NK-92 treated with Interleukin-12 subunit alpha and Interleukin-12 subunit beta, amount 100 ng/mL, for 24 hours (cell line): ENCODE data around the gene CFAP45.
A peak's percentile ranks its signal among the peaks of the same experiment; 100 is the strongest.

ENCODE experiments used
- DNase-seq: peaks from one replicate; lab custom pipeline; 2025; lab: John Stamatoyannopoulos, UW

The CFAP45 gene

DNA sequence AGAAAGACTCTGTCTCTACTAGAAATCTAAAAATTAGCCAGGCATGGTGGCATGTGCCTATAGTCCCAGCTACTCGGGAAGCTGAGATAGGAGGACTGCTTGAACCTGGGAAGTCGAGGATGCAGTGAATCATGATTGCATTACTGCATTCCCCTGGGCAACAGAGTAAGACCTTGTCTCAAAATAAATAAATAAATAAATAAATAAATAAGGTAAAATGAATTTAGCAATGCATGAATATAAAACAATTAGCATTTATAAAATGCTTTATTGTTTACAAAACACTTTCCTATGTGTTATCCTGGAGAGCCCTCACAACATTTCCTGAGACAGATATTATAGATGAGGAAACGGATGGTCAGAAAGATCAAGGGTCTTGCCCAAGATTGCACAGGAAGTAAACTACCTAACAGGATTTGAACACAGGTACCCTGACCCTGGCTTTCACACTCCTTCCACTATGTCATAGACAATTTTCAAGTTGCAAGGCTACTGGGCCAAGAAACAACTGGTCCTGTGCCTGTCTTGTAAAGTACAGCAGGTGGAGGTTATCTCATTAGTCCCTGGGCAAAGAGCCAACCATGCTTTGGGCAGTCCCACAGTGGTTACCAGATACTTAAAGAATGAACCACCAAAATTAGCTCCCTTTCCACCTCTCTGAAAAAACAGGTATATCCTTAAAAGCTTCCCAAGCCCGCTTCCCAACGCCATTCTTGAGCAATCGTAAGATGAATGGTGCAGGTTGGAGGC is 22.1 kb downstream of the CFAP45 start:
- DNase-seq: no peak

DNA sequence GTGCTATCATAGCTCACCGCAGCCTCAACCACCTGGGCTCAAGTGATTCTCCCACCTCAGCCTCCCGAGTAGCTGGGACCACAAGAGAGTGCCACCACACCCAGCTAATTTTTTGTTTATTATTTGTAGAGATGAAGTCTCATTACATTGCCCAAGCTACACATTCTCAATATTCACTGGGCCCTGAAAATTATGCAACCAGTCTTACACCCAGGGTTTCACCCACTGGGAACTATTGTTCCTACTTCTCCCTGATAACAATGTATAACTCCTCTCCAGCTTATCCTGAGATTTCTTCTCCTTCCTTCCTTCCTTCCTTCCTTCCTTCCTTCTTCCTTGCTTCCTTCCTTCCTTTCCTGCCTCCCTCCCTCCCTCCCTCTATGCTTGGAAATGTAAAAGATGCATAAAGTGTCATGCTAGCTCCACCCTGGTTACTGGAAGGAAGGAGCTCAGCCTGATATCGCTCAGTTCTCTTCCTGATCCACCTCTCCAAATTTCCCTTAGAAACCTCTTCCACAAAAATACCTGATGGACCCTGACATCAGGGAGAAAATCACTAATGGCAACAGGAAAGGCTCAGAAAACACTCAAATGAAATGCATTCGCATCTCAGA is 26.3 kb downstream of the CFAP45 start:
- DNase-seq: no peak

DNA sequence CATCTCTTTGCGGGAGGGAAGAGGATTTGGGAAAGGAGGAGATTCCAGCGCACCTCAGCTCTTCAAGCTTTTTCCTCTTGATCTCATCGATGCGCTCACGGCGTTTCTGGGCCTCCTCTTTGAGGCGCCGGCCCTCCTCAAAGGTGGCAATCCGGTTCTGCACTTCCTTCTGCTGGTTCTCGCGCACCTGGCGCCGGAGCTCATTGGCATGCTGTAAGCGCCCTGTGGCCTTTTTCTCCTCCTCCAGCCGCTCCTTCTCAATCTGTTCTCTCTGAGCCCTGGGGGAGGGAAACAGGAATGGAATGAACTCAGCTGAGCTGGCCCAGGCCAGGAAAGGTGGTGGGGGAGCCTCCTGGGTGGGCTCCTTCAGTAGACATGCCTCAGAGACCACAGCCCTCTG is 27.1 kb downstream of the CFAP45 start:
- no peak for DNase-seq

DNA sequence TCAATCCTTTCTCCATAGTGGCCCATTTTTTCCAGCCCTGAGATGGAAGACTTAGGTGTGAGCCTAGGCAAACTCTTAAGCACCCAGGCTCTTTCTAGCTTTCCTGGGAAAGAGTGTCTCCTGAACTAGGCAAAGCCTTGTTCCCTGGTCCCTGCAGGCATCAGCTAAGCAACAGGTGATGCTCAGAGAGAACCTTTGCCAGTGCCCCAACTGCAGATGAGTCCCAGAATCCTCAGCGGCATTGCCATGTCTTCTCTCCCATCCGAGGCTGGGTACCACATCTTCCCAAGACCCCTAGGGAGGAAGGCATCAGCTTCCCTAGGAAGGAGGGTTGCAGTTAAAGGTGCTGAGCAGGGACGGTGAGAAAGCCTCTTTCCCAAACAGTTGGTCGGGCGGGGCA is 29.3 kb downstream of the CFAP45 start:
- no peak for DNase-seq

DNA sequence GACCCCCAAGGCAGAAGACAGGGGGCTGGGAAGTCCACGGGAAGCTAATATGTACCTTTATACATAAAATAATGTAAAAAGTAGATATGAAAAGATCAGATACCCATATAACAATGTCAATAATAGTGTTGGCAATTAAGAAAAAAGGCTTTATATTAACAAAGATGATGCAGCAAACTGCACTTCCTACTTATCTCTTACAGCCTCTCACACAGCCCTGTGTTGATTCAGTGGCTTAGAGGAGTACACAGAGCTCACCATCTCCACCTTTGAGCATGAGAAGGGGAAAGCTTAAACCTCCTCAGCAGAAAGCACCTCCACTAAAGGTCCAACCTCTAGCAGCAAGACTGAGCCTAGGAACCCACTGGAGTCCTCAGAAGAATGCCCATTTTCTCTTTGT is 30.4 kb downstream of the CFAP45 start:
- DNase-seq: no peak

DNA sequence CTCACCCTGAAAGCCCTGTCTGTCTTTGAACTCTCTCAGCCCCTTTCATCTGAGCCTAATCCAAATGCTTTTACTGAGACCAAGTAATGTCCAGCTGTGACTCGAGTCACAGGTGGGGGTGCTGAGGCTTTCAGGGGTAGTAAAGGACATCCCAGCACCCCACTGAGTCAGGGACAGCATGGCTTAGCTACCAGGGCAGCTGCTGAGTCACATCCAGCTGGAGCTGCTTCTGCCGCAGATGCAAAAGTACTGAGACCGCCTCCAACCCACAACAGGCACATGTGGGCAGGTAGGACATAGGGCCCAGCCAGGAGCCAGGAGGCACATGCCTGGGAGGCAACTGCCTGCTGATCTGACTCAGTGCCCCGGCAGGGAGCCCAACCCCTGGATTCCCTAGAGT is 30.8 kb downstream of the CFAP45 start:
- no peak for DNase-seq

DNA sequence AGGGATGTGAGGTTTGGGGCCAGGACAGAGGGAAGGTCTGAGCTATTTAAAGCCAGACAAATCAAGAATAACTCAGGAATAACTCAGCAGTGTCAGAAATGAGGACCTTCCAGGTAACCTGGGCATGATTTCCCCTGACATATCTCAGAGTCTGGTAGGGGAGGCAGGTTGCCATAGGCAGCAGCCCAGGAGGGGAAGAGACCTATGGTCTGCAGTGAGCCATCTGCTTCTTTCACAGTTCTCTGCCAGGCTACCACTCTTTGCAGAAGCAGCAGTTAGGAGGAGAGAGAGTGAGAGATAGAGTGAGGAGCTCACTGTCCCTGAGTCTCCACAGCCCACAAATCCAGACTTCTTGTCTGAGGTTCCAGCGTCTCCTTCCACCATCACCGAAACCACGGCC is 31.2 kb downstream of the CFAP45 start:
- DNase-seq: no peak

DNA sequence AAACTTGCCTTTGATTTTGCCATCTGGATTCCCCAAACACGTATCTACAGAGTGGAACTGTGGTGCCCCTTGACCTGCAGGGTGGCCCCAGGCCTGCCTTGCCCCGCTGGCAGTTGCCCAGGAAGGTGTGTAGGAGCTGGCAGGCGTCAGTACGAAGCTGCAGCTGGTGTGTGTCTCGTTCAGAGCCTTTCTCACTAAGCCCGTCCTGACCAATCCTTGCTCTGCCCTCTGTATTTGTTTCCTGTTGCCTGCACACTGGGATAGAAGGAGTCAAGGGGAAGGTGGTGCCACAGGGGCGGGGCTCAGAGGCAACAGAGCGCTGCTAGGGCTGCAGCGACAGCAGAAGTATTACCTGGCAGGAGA is 32.3 kb downstream of the CFAP45 start:
- no peak for DNase-seq

DNA sequence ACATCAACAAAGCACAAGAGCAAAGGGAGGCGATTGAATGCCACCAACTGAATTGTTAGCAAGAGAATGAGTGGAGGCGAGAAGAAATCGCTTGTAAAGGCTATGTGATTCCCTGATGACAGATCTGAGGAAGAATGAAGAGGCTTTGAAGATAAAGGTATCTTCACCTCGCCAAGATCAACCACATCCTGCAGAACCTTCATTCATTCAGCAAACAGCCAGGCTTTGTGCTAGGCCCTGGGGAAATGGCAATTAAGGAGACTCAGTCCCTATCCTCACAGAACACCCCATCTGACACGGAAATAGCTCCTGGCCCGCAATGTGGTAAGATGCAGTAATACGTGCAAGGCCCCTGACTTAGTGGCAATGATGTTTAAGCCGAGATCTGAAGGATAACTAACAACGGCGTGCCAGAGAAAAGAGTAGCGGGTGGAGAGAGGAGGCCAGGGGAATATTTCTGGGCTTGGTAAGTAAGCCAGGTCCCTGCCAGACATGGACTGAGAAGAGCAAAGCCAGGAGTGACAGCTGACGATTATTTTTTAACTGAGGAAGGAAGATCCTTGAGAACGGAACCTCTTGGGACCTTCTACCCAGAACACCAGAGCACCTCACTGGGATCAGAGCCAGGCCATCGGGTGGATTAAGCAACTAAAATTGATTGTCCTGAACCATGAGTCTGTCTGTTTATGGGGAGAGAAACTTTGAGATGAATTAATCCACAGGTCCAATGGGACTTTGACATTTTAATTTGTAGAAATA is 32.9 kb downstream of the CFAP45 start:
- no peak for DNase-seq

DNA sequence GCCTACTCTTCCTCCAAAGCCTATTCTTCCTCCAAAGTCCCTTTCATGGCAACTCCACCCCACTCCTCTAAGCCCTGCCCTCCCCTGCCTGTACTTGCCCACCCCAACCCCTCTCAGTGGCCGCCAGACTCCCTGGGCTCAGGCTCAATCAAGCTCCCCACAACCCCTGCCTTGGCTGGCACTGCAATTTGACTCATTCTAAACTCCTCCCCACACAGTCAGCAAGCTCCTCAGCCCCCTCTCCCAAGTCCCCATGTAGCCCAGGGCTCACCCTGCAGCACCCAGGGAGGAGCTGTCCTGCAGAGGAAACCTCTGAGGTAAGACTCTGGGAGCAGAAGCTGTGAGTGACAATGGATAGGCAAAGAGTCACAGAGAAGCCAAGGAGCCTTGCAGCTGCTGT is 33.9 kb downstream of the CFAP45 start:
- DNase-seq: no peak

DNA sequence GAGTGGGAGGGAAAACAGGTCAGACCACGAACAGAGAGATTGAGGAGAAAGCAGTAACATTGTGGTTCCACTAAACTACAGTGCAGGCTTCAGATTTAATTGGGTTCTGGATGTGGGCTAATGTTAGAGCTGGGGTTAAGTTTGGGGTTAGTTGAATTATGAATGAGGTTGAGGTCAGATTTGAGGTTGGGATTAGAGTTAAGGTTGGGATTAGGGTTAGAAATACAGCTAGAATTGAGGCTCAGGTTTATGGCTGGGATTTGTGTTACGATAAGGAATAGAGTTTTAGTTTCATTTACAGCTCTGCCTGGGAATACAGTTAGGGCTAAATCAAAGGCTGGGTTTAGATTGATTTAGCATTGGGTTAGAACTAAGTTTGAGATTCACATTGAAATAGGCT is 35.7 kb downstream of the CFAP45 start:
- no peak for DNase-seq

DNA sequence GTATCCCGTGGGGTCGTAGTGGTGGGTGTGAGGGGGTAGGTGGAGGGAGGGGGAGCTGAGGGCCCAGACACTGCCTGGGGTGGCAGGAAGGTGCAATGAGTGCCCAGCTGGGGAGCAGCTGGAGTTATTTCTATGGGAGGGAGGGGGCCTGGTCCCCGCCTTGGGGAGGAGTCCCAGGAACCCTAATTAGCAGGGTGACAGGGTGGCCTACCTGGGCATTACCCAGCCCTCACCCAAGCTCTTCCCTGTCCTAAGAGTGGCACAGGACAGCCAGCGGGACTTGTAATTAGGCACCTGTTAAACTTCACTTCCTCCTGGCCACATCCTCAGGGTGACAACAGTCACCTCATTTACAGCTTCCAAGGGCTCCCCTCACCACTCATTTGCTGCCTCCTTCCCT is 37.4 kb downstream of the CFAP45 start, which contains the start of gene VSIG8:
Gene VSIG8, minus strand, starts transcription at position 101 of the 400 bp plus-strand sequence. CDS start 136 bp downstream, outside the sequence.
- DNase-seq: no peak

DNA sequence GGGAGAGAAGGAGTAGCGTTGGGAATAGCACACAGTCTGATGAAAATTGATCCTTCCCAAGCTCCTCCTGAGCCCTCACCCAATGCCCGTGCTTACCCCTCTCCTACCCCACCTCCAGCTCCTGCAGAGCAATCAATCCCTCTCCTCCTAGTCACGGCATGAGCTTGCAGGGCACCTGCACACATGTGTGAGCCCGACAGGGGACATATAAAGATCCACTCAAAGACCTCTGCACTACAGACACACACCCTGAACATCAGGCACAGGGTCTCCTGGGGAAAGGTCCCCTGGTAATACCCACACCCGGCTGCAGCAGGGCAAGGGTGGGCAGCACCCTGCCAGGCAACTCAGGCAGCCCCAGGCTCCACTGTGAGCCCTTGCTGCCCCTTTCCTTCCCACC is 37.9 kb downstream of the CFAP45 start:
- DNase-seq: no peak

DNA sequence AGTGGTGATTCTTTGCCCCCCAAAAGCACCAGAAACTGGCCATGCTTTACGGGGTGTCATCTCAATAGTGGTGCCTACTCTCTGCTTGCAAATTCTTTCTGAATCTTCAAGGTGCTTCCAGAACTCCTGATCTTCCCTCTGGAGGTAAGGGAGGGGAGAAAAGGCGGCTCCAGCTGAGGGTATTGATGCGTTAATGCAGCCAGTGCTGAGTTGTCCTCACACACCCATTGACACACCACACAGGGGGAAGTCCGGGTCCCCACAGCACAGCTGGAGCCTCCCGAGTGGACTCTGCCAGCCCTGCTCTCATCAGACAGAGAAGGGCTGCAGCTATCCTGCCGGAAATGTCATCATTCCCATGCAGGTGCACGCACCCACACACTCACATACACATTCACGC is 38.7 kb downstream of the CFAP45 start:
- DNase-seq: no peak

DNA sequence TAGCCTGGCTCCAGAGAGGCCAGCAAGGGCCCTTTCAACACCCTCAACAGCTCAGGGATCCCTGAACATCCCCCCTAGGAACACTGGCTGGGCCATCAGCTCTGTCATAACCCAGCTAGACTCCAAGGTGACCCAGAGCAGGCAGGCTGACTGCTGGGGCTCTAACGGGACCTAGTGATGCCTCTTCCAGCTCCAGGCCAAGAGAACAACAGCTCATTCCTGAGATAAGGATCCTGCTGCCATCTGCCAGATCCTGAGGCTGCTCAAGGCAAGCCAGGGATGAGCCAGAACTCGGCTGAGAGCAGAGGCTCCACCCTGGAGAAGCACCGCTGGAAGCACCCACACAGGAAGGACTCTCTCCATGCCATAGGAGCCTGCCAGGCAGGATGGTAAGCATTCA is 39.5 kb downstream of the CFAP45 start:
- DNase-seq: no peak

DNA sequence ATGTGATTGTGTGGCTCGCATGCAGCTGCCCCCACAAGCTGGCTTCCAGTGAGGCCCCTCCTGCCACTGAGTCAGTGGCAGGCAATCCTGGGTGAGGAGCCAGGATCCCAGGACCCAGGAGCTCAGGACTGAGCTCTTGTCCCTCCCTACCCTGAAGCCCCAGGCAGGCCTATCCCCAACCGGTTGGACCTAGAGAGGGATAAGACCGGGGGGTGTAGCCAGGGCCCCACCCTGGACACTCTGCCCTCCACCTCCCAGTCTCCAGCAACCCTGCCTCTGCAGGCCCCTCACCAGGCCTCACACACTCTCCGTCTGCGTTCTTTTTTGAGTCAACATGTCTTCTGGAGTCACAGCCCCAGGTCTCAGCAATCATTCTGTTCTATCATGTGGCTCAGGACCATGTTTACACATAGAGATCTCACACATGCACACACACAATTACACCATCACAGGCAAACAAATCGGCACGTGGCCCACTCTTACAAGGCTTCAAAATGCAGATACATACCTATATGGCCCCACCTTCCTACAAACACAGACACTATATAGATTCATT is 40.1 kb downstream of the CFAP45 start:
- no peak for DNase-seq

DNA sequence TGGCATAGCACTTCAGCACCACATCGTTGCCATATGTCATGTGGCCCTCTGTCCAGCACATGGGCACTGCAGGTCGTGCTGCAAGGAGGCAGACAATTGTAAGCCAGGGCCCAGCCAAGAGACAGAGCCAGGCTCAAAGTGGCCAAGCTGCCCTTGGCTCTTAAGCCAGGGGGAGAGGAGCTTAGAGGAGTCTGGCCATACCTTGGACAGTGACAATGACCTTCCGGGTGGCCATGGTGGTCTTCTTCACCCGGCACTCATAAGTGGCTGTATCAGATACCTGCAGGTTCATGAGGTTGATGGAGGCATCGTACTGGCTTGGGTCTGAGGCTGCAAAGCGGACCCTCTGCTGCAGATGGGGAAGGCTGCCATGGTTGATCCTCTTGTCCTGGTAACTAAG is 42.1 kb downstream of the CFAP45 start:
- no peak for DNase-seq

DNA sequence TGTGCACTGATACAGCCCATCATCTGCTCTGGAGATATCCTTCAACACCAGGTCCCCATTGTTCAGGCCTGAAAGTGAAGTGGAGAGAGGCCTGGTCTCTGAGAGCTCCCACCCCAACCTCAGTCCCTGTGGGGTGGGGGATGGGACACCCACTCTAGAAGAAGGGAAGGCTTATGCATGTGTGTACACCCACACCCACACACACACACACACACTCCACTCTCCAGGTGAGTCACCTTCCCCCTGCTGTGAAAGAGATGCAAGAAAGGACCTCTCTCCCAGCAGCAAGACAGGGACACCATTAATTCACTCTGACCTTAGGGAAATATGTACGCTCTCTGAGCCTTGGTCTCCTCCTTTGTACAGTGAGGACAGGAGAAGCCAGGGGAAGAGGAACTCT is 43.4 kb downstream of the CFAP45 start:
- no peak for DNase-seq

DNA sequence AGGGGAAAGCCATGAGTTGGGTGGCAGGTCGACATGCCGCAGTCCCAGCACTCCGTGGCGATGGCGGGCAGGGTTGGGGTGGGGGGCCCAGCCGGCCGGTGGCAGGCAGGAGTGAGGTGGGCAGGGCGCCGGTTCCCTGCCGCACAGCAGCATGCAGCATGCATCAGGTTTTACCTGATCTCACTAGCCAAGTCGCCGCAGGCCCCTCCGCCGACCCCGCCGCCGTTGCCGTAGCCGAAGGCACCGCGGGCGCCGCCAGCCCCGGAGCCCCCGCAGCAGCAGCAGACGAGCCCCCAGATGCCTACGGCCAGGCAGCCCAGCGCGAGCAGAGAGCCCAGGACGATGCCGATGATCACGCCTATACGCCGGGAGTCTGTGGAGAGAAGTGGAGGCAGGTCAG is 44.3 kb downstream of the CFAP45 start:
- no peak for DNase-seq

DNA sequence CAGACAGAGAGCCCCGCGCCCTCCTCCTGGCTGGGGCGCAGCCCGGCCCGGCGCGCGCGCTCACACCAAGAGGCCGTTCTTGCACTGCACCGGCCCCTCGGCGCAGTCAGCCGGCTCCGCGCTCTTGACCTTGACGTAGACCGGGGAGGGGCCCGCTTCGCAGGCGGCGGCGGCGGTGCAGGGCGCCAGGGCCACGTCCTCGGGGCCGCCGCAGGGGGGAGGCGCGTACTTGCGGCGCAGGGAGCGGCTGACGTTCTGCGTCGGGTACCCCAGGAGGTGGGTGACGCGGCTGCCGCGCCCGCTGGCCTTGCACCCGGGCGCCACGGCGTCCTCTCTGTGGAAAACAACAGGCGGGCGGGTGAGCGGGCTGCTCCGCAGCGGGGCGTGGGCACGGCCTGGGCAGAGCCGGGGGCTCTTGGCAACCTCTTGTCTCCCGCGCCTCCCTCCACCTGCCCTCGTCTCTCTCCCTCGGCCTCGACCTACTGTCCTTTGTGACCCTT is 45.2 kb downstream of the CFAP45 start:
- peak; percentile 62 for DNase-seq

DNA sequence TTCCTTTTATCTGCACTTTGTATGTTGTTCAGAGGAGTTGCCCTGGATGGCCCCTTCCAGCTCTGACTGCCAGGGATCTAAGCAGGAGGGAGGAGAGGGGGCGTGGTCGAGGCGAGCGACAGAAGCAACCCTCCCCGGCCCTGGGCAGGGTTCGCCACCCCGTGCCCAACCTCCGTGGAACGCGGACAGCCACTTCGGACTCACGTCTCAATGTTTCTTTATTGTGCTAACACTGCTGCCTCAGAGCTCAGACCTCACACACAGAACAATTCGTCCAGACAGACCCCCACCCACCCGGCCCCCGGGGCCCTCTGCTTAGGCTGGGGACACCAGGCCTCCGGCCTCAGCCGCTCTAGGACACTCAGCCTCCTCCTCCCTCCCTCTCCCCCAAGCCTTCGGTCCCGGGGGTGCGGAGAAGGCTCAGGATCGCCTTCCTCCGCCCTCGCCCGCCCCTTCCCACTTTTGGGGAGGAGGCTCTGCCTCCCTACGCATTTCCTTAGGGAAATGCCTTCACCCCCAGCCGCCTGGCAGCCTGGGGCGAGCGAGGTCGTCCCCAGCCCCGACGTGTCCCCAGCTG is 45.8 kb downstream of the CFAP45 start:
- no peak for DNase-seq

DNA sequence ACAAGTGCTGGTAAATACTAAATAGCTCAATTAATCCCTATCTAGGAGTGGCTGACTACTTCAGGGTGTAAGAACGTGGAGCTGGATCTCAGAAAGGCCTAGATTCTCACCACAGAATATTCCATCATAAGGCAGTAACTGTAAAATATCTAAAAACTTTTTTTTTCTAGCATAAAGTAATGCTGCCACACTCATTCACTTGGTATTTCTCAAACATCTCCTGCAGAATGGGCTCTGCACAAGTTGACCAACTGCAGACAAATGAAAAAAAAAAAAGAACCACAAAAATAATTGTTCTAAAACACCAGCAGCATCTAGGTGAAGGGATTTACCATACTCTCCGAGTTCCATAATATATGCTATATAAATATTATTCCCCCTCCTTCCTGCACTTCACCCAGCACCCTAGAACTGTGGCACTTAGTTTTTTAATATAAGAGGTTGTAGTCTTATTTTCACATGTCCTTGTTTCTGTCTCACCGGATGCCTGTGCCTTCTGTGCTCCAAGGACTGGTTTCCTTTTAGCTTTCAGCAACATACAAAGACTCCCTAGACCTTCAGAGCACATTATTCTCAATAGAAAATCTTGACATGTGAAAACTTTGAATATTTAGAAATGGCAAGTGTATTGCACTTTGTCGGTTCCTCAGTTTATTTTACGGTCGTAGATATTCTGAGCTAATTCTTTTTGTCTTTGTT is 46.4 kb downstream of the CFAP45 start:
- no peak for DNase-seq
